H9 (cell line): ENCODE data around the gene PCSK6. TPM values are rescaled to one million over a fixed set of nuclear protein-coding genes. Genes with fewer than 3 reads are reported as not detected.

Experiments
- DNase-seq: peaks from one replicate; pipeline ENCODE4 v3.0.0-alpha.2; 2017
- H2AFZ ChIP-seq: one replicate; pipeline ENCODE4 v1.6.1; 2013; ENCODE audit warnings: mild to moderate bottlenecking, low read length, control low read depth, moderate library complexity
- H2AK5ac ChIP-seq: 2 replicates; pipeline ENCODE4 v1.6.1; 2013; ENCODE audit warnings: low read length, control low read depth, mixed read lengths; ENCODE audit not compliant: insufficient read length
- H2BK120ac ChIP-seq: one replicate; pipeline ENCODE4 v1.6.1; 2013; ENCODE audit warnings: low read depth, mild to moderate bottlenecking, low read length, control low read depth, inconsistent platforms; ENCODE audit not compliant: poor library complexity, severe bottlenecking
- H2BK12ac ChIP-seq: 2 replicates; pipeline ENCODE4 v1.6.1; 2013; ENCODE audit warnings: low read length, control low read depth, mixed read lengths, low read depth; ENCODE audit not compliant: insufficient read length
- H2BK15ac ChIP-seq: 2 replicates; pipeline ENCODE4 v1.6.1; 2013; ENCODE audit warnings: low read depth, low read length, control low read depth
- H2BK20ac ChIP-seq: one replicate; pipeline ENCODE4 v1.6.1; 2013; ENCODE audit warnings: low read depth, mild to moderate bottlenecking, low read length, control low read depth, inconsistent platforms; ENCODE audit not compliant: poor library complexity, severe bottlenecking
- H2BK5ac ChIP-seq: 2 replicates; pipeline ENCODE4 v1.6.1; 2013; ENCODE audit warnings: low read length, control low read depth, mixed read lengths; ENCODE audit not compliant: insufficient read length
- H3K14ac ChIP-seq: 2 replicates; pipeline ENCODE4 v1.6.1; 2013; ENCODE audit warnings: low read length, control low read depth; ENCODE audit not compliant: insufficient read depth
- H3K18ac ChIP-seq: 2 replicates; pipeline ENCODE4 v1.6.1; 2013; ENCODE audit warnings: low read depth, mild to moderate bottlenecking, mixed read lengths, low read length, control low read depth; ENCODE audit not compliant: insufficient read length
- H3K23ac ChIP-seq: 2 replicates; pipeline ENCODE4 v1.6.1; 2013; ENCODE audit warnings: low read length, control low read depth, mixed read lengths, low read depth; ENCODE audit not compliant: insufficient read length
- H3K23me2 ChIP-seq: 2 replicates; pipeline ENCODE4 v1.6.1; 2013; ENCODE audit warnings: low read depth, mild to moderate bottlenecking, mixed read lengths, low read length, control low read depth; ENCODE audit not compliant: insufficient read length, poor library complexity, severe bottlenecking
- H3K27ac ChIP-seq: 2 replicates; pipeline ENCODE4 v1.5.1; 2013; ENCODE audit warnings: low read length, control low read depth, mixed read lengths, low read depth; ENCODE audit not compliant: insufficient read length
- H3K27me3 ChIP-seq: 2 replicates; pipeline ENCODE4 v1.6.1; 2013; ENCODE audit warnings: low read length, control low read depth, inconsistent platforms; ENCODE audit not compliant: insufficient read depth
- H3K4ac ChIP-seq: 2 replicates; pipeline ENCODE4 v1.6.1; 2013; ENCODE audit warnings: low read depth, mild to moderate bottlenecking, control low read depth, inconsistent platforms, low read length, moderate library complexity
- H3K4me1 ChIP-seq: 2 replicates; pipeline ENCODE4 v1.6.1; 2013; ENCODE audit warnings: low read length, control low read depth, inconsistent platforms; ENCODE audit not compliant: insufficient read depth
- H3K4me2 ChIP-seq: 2 replicates; pipeline ENCODE4 v1.6.1; 2013; ENCODE audit warnings: low read length, control low read depth, mixed read lengths; ENCODE audit not compliant: insufficient read length, insufficient read depth
- H3K56ac ChIP-seq: 2 replicates; pipeline ENCODE4 v1.6.1; 2013; ENCODE audit warnings: low read depth, mild to moderate bottlenecking, mixed read lengths, low read length, control low read depth; ENCODE audit not compliant: insufficient read length
- H3K79me1 ChIP-seq: 2 replicates; pipeline ENCODE4 v1.6.1; 2013; ENCODE audit warnings: low read depth, mild to moderate bottlenecking, moderate library complexity, low read length, control low read depth, inconsistent platforms; ENCODE audit not compliant: insufficient read depth, poor library complexity, severe bottlenecking
- H3K79me2 ChIP-seq: 2 replicates; pipeline ENCODE4 v1.6.1; 2013; ENCODE audit warnings: low read length, control low read depth, inconsistent platforms; ENCODE audit not compliant: insufficient read depth
- H3K9ac ChIP-seq: 2 replicates; pipeline ENCODE4 v1.6.1; 2013; ENCODE audit warnings: low read length, control low read depth, mixed read lengths; ENCODE audit not compliant: insufficient read length; ENCODE audit errors: extremely low read depth
- H3K9me3 ChIP-seq: one replicate; pipeline ENCODE4 v1.6.1; 2013; ENCODE audit warnings: low read depth, low read length, inconsistent platforms; ENCODE audit not compliant: control insufficient read depth
- H3T11ph ChIP-seq: one replicate; pipeline ENCODE4 v1.6.1; 2013; ENCODE audit warnings: mild to moderate bottlenecking, low read length, control low read depth, inconsistent platforms
- H4K20me1 ChIP-seq: one replicate; pipeline ENCODE4 v1.6.1; 2013; ENCODE audit not compliant: control insufficient read depth, insufficient read length, insufficient read depth
- H4K5ac ChIP-seq: 2 replicates; pipeline ENCODE4 v1.6.1; 2013; ENCODE audit warnings: low read depth, mild to moderate bottlenecking, mixed read lengths, low read length, control low read depth; ENCODE audit not compliant: insufficient read length
- H4K8ac ChIP-seq: replicated peaks from 2 replicates; pipeline ENCODE4 v1.6.1; 2013; ENCODE audit warnings: low read length, control low read depth, mixed read lengths, low read depth; ENCODE audit not compliant: insufficient read length
- H4K91ac ChIP-seq: 2 replicates; pipeline ENCODE4 v1.6.1; 2013; ENCODE audit warnings: low read depth, mild to moderate bottlenecking, moderate library complexity, mixed read lengths, low read length, control low read depth; ENCODE audit not compliant: insufficient read length
- H3K27ac Mint-ChIP-seq, 3 experiments: 2 replicates in 2 of 3; 3 replicates in 1 of 3; pipeline ENCODE4 v1.8.0; 2020 to 2021; ENCODE audit warnings: mixed read lengths in 3 of 3, mild to moderate bottlenecking in 1 of 3, moderate library complexity in 1 of 3
- H3K27me3 Mint-ChIP-seq: 2 replicates; pipeline ENCODE4 v1.8.0; 2021; ENCODE audit warnings: low read depth, mild to moderate bottlenecking, moderate library complexity, mixed read lengths
- H3K36me3 Mint-ChIP-seq, 3 experiments: 2 replicates in 2 of 3; 3 replicates in 1 of 3; pipeline ENCODE4 v1.8.0; 2020 to 2021; ENCODE audit warnings: low read depth in 3 of 3, mixed read lengths in 3 of 3; ENCODE audit not compliant: insufficient read depth in 1 of 3
- H3K4me1 Mint-ChIP-seq, 2 experiments: 2 replicates each; pipeline ENCODE4 v1.8.0; 2020; ENCODE audit warnings: mixed read lengths in 2 of 2
- H3K4me3 Mint-ChIP-seq, 2 experiments: 2 replicates in 1 of 2; 3 replicates in 1 of 2; pipeline ENCODE4 v1.8.0; 2020 to 2021; ENCODE audit warnings: mild to moderate bottlenecking in 2 of 2, mixed read lengths in 2 of 2, moderate library complexity in 1 of 2
- H3K9me3 Mint-ChIP-seq, 2 experiments: 2 replicates in 1 of 2; 3 replicates in 1 of 2; pipeline ENCODE4 v1.8.0; 2020; ENCODE audit warnings: mild to moderate bottlenecking in 2 of 2, mixed read lengths in 2 of 2, moderate library complexity in 1 of 2
- CTCF ChIP-seq: fragments of 200-600 bp; sonication (generic); conservative IDR thresholded peaks from 3 replicates; pipeline ENCODE4 v1.8.0; 2021; ENCODE audit warnings: antibody characterized with exemption, mild to moderate bottlenecking
- WGBS: extraction: QIAGEN DNeasy Blood & Tissue Kit; methylation state at CpG from one replicate; pipeline ENCODE4 v1.1.7; 2013; ENCODE audit warnings: missing lambda C conversion rate, low lambda C conversion rate, mixed read lengths; ENCODE audit not compliant: insufficient read length; ENCODE audit errors: extremely low coverage; 5-methylcytosine and 5-hydroxymethylcytosine counted together
- total RNA-seq: library from RNA; stranded (reverse); gene quantifications from 2 replicates; pipeline ENCODE4 v1.2.1, GENCODE V29; 2021

The PCSK6 gene
- total RNA-seq, 1 experiment from 2014 or later: 4.0 TPM

- Mint-ChIP-seq H3K4me1 (peaks cover 28 to 41% of the 10 kb centered on the region in 2 experiments), H3K4me3 (no peak overlapping the region), H3K9me3 (no peaks in the 10 kb centered on the region), H3K27ac (no peak overlapping the region), H3K36me3 (no peaks in the 10 kb centered on the region; a peak in 1 of 7 replicates), H3K27me3 (peaks cover 13% of the 10 kb centered on the region)
- Histone ChIP-seq H4K20me1 (no peaks in the 10 kb centered on the region), H3K9me3 (no peaks in the 10 kb centered on the region), H3K27me3 (no peaks in the 10 kb centered on the region), H3K79me1 (no peaks in the 10 kb centered on the region), H2BK15ac (no peak overlapping the region), H2AK5ac (no peak overlapping the region), H3K18ac (no peak overlapping the region), H3K4me2 (no peak overlapping the region), H2BK20ac (no peak overlapping the region), H3K4me1 (peaks cover 5% of the 10 kb centered on the region; the same call in 1 of the 2 replicates), H3K79me2 (no peaks in the 10 kb centered on the region), H3K56ac (no peak overlapping the region), H4K5ac (no peak overlapping the region), H3K9ac (no peak overlapping the region), H4K91ac (no peak overlapping the region), H3K4ac (no peak overlapping the region), H2BK5ac (no peak overlapping the region), H3T11ph (no peak overlapping the region), H2BK120ac (no peak overlapping the region), H3K23me2 (no peaks in the 10 kb centered on the region), H2AFZ (no peak overlapping the region), H3K14ac (no peak overlapping the region), H4K8ac (no peak overlapping the region), H2BK12ac (no peak overlapping the region), H3K23ac (no peak overlapping the region), H3K27ac (no peak overlapping the region)
- DNase-seq: no peak
- no CpG with 5 or more reads among the region's 7 CpGs for WGBS
- TF ChIP-seq CTCF: no peak
Observed at GRCh38 chr15:101371081-101371480, 118.4 kb downstream of the PCSK6 start.
